HCT116 (cell line): ENCODE measurements around the gene RBM23. TPM values are rescaled to one million over a fixed set of nuclear protein-coding genes. Genes with fewer than 3 reads are reported as not detected.

Experiments used
- ATAC-seq: fragments of 200-7000 bp; cut with Tn5 transposase; 2 replicates; pipeline ENCODE4 v1.9.1; 2020; ENCODE audit warnings: mild to moderate bottlenecking, moderate library complexity
- BruUV-seq: library from RNA; stranded (reverse); fragments of 400-500 nt; replicated peaks from 2 replicates; lab custom pipeline; 2021; lab: Mats Ljungman, UMichigan
- CTCF ChIA-PET: fragments of 300-600 bp; sonication (Branson Sonifier 250); formaldehyde crosslinking; loops from one replicate; lab custom pipeline; 2021; ENCODE audit warnings: antibody characterized with exemption; lab: Charles Lee
- POLR2A ChIA-PET: fragments of 300-600, 350-600 bp; sonication (Branson Sonifier 250); formaldehyde crosslinking; loops from one replicate; lab custom pipeline; 2021; ENCODE audit warnings: antibody characterized with exemption; lab: Charles Lee
- RAD21 ChIA-PET, 2 experiments: fragments of 300-600 bp; sonication (Branson Sonifier 250); formaldehyde crosslinking; loops; one replicate each; lab custom pipeline; 2023; ENCODE audit warnings: low total read pairs in 2 of 2; ENCODE audit not compliant: uncharacterized antibody in 2 of 2, unreplicated experiment in 2 of 2, low non-redundant PET in 1 of 2; lab: Charles Lee
- DNase-seq: peaks from one replicate; pipeline ENCODE4 v3.0.0-alpha.2; 2010; ENCODE audit warnings: low read depth, low spot score
- H2AFZ ChIP-seq: fragments of 200-600 bp; shearing (Covaris generic), sonication (generic); 2 replicates; pipeline ENCODE4 v1.6.1; 2017; ENCODE audit warnings: low read depth, mixed run types, mixed read lengths, antibody characterized with exemption, low read length; ENCODE audit not compliant: poor library complexity, severe bottlenecking
- H3K27ac ChIP-seq: 2 replicates; pipeline ENCODE4 v1.5.1; 2012; ENCODE audit warnings: low read depth, low read length
- H3K27me3 ChIP-seq: fragments of 200-600 bp; sonication (generic); 2 replicates; pipeline ENCODE4 v1.6.1; 2016; ENCODE audit warnings: mixed run types, low read length, mixed read lengths; ENCODE audit not compliant: insufficient read depth
- H3K36me3 ChIP-seq, 2 experiments: fragments of 200-500 bp in 1 of 2; fragments of 200-600 bp in 1 of 2; sonication (Bioruptor generic) in 1 of 2; sonication (generic) in 1 of 2; 2 replicates each; pipeline versions ENCODE4 v1.5.1 to v1.6.1; 2014 to 2016; ENCODE audit warnings: low read length in 2 of 2, inconsistent platforms in 1 of 2, mixed read lengths in 1 of 2, mixed run types in 1 of 2; ENCODE audit not compliant: insufficient read depth in 2 of 2, control insufficient read depth in 1 of 2
- H3K4me1 ChIP-seq, 2 experiments: fragments of 200-600 bp in 1 of 2; sonication (generic) in 1 of 2; 2 replicates each; pipeline versions ENCODE4 v1.5.1 to v1.6.1; 2012 to 2017; ENCODE audit warnings: low read length in 2 of 2, inconsistent platforms in 1 of 2, mild to moderate bottlenecking in 1 of 2, mixed read lengths in 1 of 2, mixed run types in 1 of 2, moderate library complexity in 1 of 2; ENCODE audit not compliant: insufficient read depth in 2 of 2, control insufficient read depth in 1 of 2
- H3K4me2 ChIP-seq: fragments of 200-600 bp; sonication (generic); 2 replicates; pipeline ENCODE4 v1.6.1; 2017; ENCODE audit warnings: mixed run types, low read length, mixed read lengths
- H3K4me3 ChIP-seq, 2 experiments: fragments of 200-600 bp in 1 of 2; sonication (generic) in 1 of 2; replicated peaks in 1 of 2; 2 replicates each; pipeline ENCODE4 v1.5.1; 2011 to 2016; ENCODE audit warnings: low read length in 2 of 2, control low read depth in 1 of 2, low read depth in 1 of 2, mild to moderate bottlenecking in 1 of 2, mixed read lengths in 1 of 2, mixed run types in 1 of 2
- H3K79me2 ChIP-seq: fragments of 200-600 bp; sonication (generic); 2 replicates; pipeline ENCODE4 v1.6.1; 2017; ENCODE audit warnings: mild to moderate bottlenecking, mixed run types, low read length, moderate library complexity, mixed read lengths; ENCODE audit not compliant: insufficient read depth
- H3K9ac ChIP-seq: fragments of 200-600 bp; sonication (generic); 2 replicates; pipeline ENCODE4 v1.6.1; 2016; ENCODE audit warnings: low read length, mixed read lengths
- H3K9me2 ChIP-seq: fragments of 200-600 bp; sonication (generic), shearing (Covaris generic); 2 replicates; pipeline ENCODE4 v1.6.1; 2017; ENCODE audit warnings: mixed run types, mild to moderate bottlenecking, moderate library complexity; ENCODE audit not compliant: insufficient read depth
- H3K9me3 ChIP-seq, 2 experiments: fragments of 200-500 bp in 1 of 2; fragments of 200-600 bp in 1 of 2; sonication (Bioruptor generic) in 1 of 2; sonication (generic) in 1 of 2; 2 replicates each; pipeline ENCODE4 v1.6.1; 2014 to 2017; ENCODE audit warnings: low read length in 2 of 2, mixed read lengths in 2 of 2, inconsistent platforms in 1 of 2, low read depth in 1 of 2, mild to moderate bottlenecking in 1 of 2, mixed run types in 1 of 2, moderate library complexity in 1 of 2; ENCODE audit not compliant: control insufficient read depth in 1 of 2, insufficient read depth in 1 of 2
- H4K20me1 ChIP-seq: fragments of 200-600 bp; sonication (generic), shearing (Covaris generic); 2 replicates; pipeline ENCODE4 v1.6.1; 2017; ENCODE audit warnings: mixed run types, mild to moderate bottlenecking, moderate library complexity; ENCODE audit not compliant: insufficient read depth
- EZH2 ChIP-seq: fragments of 200-600 bp; sonication (generic); IDR thresholded peaks from 2 replicates; pipeline ENCODE4 v1.6.1; 2017; ENCODE audit warnings: antibody characterized with exemption, mixed run types
- JUND ChIP-seq: IDR thresholded peaks from 2 replicates; pipeline ENCODE4 v1.6.1; 2012
- POLR2A ChIP-seq: IDR thresholded peaks from 2 replicates; pipeline ENCODE4 v1.7.0; 2011; ENCODE audit warnings: borderline replicate concordance; ENCODE audit not compliant: insufficient read depth, insufficient read length; ENCODE audit errors: extremely low read depth
- SRF ChIP-seq: IDR thresholded peaks from 2 replicates; pipeline ENCODE4 v1.6.1; 2012; ENCODE audit warnings: low read depth
- TCF7L2 ChIP-seq: IDR thresholded peaks from 2 replicates; pipeline ENCODE4 v1.7.0; 2011; ENCODE audit warnings: borderline replicate concordance, inconsistent platforms; ENCODE audit not compliant: insufficient read depth, insufficient read length; ENCODE audit errors: extremely low read depth
- YY1 ChIP-seq: IDR thresholded peaks from 2 replicates; pipeline ENCODE4 v1.6.1; 2011; ENCODE audit warnings: low read length, low read depth, moderate library complexity, mild to moderate bottlenecking; ENCODE audit not compliant: insufficient replicate concordance; ENCODE audit errors: extremely low read depth
- intact Hi-C: fragments of 100-400 bp; cut with micrococcal nuclease; formaldehyde crosslinking; loops from 2 replicates; pipeline ENCODE4 v1.10.0; 2022
- total RNA-seq: library from RNA; stranded (reverse); gene quantifications from one replicate; pipeline ENCODE4 v1.2.1, GENCODE V29; 2021; ENCODE audit not compliant: unreplicated experiment
- TF ChIP-seq, protein P1 (sequence below), 3 experiments: fragments of 200-600 bp in 1 of 3; sonication (generic) in 1 of 3; IDR thresholded peaks in 2 of 3; conservative IDR thresholded peaks in 1 of 3; 2 replicates each; pipeline ENCODE4 v1.5.1; 2012 to 2017; ENCODE audit warnings: low read depth in 2 of 3, low read length in 2 of 3, antibody characterized with exemption in 1 of 3, borderline replicate concordance in 1 of 3, control low read depth in 1 of 3, mild to moderate bottlenecking in 1 of 3, mixed read lengths in 1 of 3, mixed run types in 1 of 3, moderate library complexity in 1 of 3; ENCODE audit not compliant: insufficient read depth in 1 of 3

Gene RBM23
- total RNA-seq, 1 experiment from 2014 or later, result 67.2 TPM

DNA sequence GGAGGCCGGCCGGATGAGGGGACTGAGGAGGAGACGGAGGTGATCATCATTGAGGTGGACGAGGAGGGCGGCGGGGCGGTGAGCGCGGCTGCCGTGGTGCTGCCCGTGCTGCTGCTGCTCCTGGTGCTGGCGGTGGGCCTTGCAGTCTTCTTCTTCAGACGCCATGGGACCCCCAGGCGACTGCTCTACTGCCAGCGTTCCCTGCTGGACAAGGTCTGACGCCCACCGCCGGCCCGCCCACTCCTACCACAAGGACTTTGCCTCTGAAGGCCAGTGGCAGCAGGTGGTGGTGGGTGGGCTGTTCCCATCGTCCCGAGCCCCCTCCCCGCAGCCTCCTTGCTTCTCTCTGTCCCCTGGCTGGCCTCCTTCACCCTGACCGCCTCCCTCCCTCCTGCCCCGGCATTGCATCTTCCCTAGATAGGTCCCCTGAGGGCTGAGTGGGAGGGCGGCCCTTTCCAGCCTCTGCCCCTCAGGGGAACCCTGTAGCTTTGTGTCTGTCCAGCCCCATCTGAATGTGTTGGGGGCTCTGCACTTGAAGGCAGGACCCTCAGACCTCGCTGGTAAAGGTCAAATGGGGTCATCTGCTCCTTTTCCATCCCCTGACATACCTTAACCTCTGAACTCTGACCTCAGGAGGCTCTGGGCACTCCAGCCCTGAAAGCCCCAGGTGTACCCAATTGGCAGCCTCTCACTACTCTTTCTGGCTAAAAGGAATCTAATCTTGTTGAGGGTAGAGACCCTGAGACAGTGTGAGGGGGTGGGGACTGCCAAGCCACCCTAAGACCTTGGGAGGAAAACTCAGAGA is 72.9 kb downstream of the RBM23 start:
- RAD21 ChIA-PET, result no interaction called here
- CTCF ChIA-PET, result no interaction called here
- Histone ChIP-seq H3K9me2 (no peaks in the 10 kb centered on the region), H2AFZ (no peak overlapping the region), H4K20me1 (no peaks in the 10 kb centered on the region), H3K27me3 (no peaks in the 10 kb centered on the region), H3K27ac (no peak overlapping the region), H3K9me3 (no peaks in the 10 kb centered on the region), H3K9ac (no peak overlapping the region), H3K79me2 (no peaks in the 10 kb centered on the region), H3K4me2 (no peak overlapping the region), H3K4me3 (no peak overlapping the region), H3K4me1 (no peaks in the 10 kb centered on the region), H3K36me3 (no peaks in the 10 kb centered on the region)
- intact Hi-C loops, result no loop called here
- no peak for ATAC-seq
- TF ChIP-seq TCF7L2, result no peak
- TF ChIP-seq, protein P1, sequence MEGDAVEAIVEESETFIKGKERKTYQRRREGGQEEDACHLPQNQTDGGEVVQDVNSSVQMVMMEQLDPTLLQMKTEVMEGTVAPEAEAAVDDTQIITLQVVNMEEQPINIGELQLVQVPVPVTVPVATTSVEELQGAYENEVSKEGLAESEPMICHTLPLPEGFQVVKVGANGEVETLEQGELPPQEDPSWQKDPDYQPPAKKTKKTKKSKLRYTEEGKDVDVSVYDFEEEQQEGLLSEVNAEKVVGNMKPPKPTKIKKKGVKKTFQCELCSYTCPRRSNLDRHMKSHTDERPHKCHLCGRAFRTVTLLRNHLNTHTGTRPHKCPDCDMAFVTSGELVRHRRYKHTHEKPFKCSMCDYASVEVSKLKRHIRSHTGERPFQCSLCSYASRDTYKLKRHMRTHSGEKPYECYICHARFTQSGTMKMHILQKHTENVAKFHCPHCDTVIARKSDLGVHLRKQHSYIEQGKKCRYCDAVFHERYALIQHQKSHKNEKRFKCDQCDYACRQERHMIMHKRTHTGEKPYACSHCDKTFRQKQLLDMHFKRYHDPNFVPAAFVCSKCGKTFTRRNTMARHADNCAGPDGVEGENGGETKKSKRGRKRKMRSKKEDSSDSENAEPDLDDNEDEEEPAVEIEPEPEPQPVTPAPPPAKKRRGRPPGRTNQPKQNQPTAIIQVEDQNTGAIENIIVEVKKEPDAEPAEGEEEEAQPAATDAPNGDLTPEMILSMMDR (IDR thresholded peaks at IDR 0.05 in 2 of 3, conservative IDR thresholded peaks at IDR 0.05 in 1 of 3; ENCODE audit: borderline replicate concordance in 1 of 3, insufficient read depth in 1 of 3, low read depth in 2 of 3, low read length in 2 of 3), result no peak
- no peak for TF ChIP-seq JUND
- no peak for DNase-seq
- BruUV-seq, result no TSS peak
- POLR2A ChIA-PET, result no interaction called here

DNA sequence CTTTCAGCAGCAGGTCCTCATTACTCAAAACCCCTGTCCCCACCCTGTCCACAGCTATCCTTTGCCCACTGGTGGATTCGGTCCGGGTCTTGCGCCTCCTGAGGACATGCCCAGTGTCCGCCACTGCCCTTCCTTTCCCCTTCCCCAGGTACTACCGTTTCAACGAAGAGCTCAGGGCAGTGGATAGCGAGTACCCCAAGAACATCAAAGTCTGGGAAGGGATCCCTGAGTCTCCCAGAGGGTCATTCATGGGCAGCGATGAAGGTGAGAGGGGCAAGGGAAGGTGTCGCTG is 73.9 kb downstream of the RBM23 start:
- H3K9ac ChIP-seq, result no peak overlapping the region
- H3K9me3 ChIP-seq, result no peaks in the 10 kb centered on the region
- no peak overlapping the region for H3K27ac ChIP-seq
- H3K4me2 ChIP-seq, result no peak overlapping the region
- ATAC-seq, result no peak
- RAD21 ChIA-PET, result no interaction called here
- intact Hi-C loops, result no loop called here
- BruUV-seq, result no TSS peak
- no peak for TF ChIP-seq JUND
- no peak for TF ChIP-seq POLR2A
- no peak for TF ChIP-seq YY1
- TF ChIP-seq EZH2, result no peak
- no peak for TF ChIP-seq SRF
- TF ChIP-seq, all 23 proteins: peak for 0
- Histone ChIP-seq H3K36me3 (no peaks in the 10 kb centered on the region), H2AFZ (no peak overlapping the region), H4K20me1 (no peaks in the 10 kb centered on the region), H3K79me2 (no peaks in the 10 kb centered on the region), H3K27me3 (no peaks in the 10 kb centered on the region), H3K4me1 (no peaks in the 10 kb centered on the region), H3K4me3 (no peak overlapping the region), H3K9me2 (no peaks in the 10 kb centered on the region)
- no peak for DNase-seq
- ChIA-PET POLR2A (no interaction called here), CTCF (no interaction called here)
